ENCODE measurements around the gene TMEM52. TPM values are rescaled to one million over a fixed set of nuclear protein-coding genes. Genes with fewer than 3 reads are reported as not detected.

TMEM52 gene
- polyA plus RNA-seq (2012; rRNA removed): 3.8 and 4.8 TPM in 2 replicates
- 1.7 and 2.8 TPM in 2 replicates for polyA plus RNA-seq (2012; cell fraction: cytosol; rRNA removed)
- polyA plus RNA-seq (2012; cell fraction: nucleus; rRNA removed): 8.9 and 11.6 TPM in 2 replicates

GRCh38 chr1:1918901-1919303 is at the start of gene TMEM52:
Gene TMEM52, minus strand, starts transcription at chr1:1919279. Its CDS starts 14 bp downstream, at chr1:1919265.
- Histone ChIP-seq H3K4me1 (ENCODE audit: control insufficient read depth in 1 of 2, insufficient read depth in 2 of 2, low read depth in 1 of 2, low read length in 1 of 2) (peaks cover 0 to 19% of the 10 kb centered on the region in 2 experiments; a peak in 1 of 4 replicates), H3K9ac (no peak within 1 kb of the TSS), H3K9me3 (no peaks in the 10 kb centered on the region), H3K36me3 (replicated peaks in 1 of 2; ENCODE audit: control insufficient read depth in 1 of 2, insufficient read depth in 2 of 2, low read length in 1 of 2) (no peaks in the 10 kb centered on the region), H4K20me1 (ENCODE audit: insufficient read depth) (no peaks in the 10 kb centered on the region), H3K27me3 (ENCODE audit: insufficient read depth) (no peaks in the 10 kb centered on the region), H2AFZ (ENCODE audit: low read depth) (peak within 1 kb of the TSS; percentile 59; the same call in 1 of the 2 replicates), H3K79me2 (ENCODE audit: insufficient read depth) (no peaks in the 10 kb centered on the region), H3K27ac (ENCODE audit: low read depth in 2 of 2, low read length in 1 of 2) (no peak within 1 kb of the TSS; a peak in 1 of 4 replicates), H3K4me3 (ENCODE audit: low read depth in 2 of 2, low read length in 1 of 2) (peak within 1 kb of the TSS; percentile 58 to 64), H3F3A (replicated peaks; ENCODE audit: insufficient read depth) (no peaks in the 10 kb centered on the region), H3K4me2 (peak within 1 kb of the TSS; percentile 84), H3K9me2 (no peaks in the 10 kb centered on the region)
- POLR2A ChIA-PET: interaction anchor here (0.7 kb wide), 1 partner anchor 1816 kb away, joined by 3 read pairs; no protein-coding TSS in a partner anchor
- DNase-seq: peak; percentile 89
- TF ChIP-seq GATA2 (CRISPR knock-in tag; IDR thresholded peaks at IDR 0.05) (no peak), TCF12 (IDR thresholded peaks at IDR 0.05) (no peak), CTCF (IDR thresholded peaks at IDR 0.05) (no peak), USF2 (IDR thresholded peaks at IDR 0.05; ENCODE audit: borderline replicate concordance, low read depth, low read length) (no peak), NFIC (IDR thresholded peaks at IDR 0.05; ENCODE audit: borderline replicate concordance) (no peak), SMC3 (IDR thresholded peaks at IDR 0.05; ENCODE audit: low read depth, low read length) (no peak), SIN3A (IDR thresholded peaks at IDR 0.05; ENCODE audit: borderline replicate concordance, low read depth, low read length) (no peak), RFX5 (IDR thresholded peaks at IDR 0.05; ENCODE audit: low read length) (no peak), TEAD4 (IDR thresholded peaks at IDR 0.05; ENCODE audit: borderline replicate concordance, insufficient read depth) (no peak), EZH2phosphoT487 (IDR thresholded peaks at IDR 0.05; ENCODE audit: borderline replicate concordance, low read depth) (no peak), REST (IDR thresholded peaks at IDR 0.05; ENCODE audit: low read depth, low read length) (no peak), PBX3 (IDR thresholded peaks at IDR 0.05) (no peak)
- TF ChIP-seq, protein P1, sequence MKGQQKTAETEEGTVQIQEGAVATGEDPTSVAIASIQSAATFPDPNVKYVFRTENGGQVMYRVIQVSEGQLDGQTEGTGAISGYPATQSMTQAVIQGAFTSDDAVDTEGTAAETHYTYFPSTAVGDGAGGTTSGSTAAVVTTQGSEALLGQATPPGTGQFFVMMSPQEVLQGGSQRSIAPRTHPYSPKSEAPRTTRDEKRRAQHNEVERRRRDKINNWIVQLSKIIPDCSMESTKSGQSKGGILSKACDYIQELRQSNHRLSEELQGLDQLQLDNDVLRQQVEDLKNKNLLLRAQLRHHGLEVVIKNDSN (IDR thresholded peaks at IDR 0.05; ENCODE audit: borderline replicate concordance, low read depth): no peak
- TF ChIP-seq, protein P2, sequence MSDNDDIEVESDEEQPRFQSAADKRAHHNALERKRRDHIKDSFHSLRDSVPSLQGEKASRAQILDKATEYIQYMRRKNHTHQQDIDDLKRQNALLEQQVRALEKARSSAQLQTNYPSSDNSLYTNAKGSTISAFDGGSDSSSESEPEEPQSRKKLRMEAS (IDR thresholded peaks at IDR 0.05; ENCODE audit: low read depth): no peak
- TF ChIP-seq, protein P3, sequence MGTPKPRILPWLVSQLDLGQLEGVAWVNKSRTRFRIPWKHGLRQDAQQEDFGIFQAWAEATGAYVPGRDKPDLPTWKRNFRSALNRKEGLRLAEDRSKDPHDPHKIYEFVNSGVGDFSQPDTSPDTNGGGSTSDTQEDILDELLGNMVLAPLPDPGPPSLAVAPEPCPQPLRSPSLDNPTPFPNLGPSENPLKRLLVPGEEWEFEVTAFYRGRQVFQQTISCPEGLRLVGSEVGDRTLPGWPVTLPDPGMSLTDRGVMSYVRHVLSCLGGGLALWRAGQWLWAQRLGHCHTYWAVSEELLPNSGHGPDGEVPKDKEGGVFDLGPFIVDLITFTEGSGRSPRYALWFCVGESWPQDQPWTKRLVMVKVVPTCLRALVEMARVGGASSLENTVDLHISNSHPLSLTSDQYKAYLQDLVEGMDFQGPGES (IDR thresholded peaks at IDR 0.05; ENCODE audit: low read depth, low read length): no peak
- CTCF ChIA-PET: interaction anchor here (0.5 to 1.8 kb wide), 5 partner anchors 10 to 803 kb away, joined by 3 to 7 read pairs (median 5); partner anchors contain the start of gene C1orf159
- no CpG with 5 or more reads among the region's 44 CpGs for WGBS (ENCODE audit: low lambda C conversion rate)

Data from SK-N-SH (cell line).